Testis (tissue), 2 donors: ENCODE data around the gene HINT1.
"Not testable (repeated sequence)": the region's sequence is repeated elsewhere in the genome, so short reads cannot be mapped to it uniquely, and the experiment has no call there.

Source experiments
- POLR2A ChIP-seq: fragments of 450-650 bp; IDR thresholded peaks from one replicate; pipeline ENCODE4 v1.6.1; 2017; ENCODE audit warnings: antibody characterized with exemption, mild to moderate bottlenecking, moderate library complexity
- TF ChIP-seq, protein P1 (sequence below), 3 experiments: fragments of 450-650 bp in 2 of 3; fragments of 200-600 bp in 1 of 3; sonication (generic) in 1 of 3; IDR thresholded peaks; one replicate each; pipeline ENCODE4 v1.5.1; 2016 to 2019; ENCODE audit warnings: antibody characterized with exemption in 3 of 3, mild to moderate bottlenecking in 2 of 3, moderate library complexity in 1 of 3

DNA sequence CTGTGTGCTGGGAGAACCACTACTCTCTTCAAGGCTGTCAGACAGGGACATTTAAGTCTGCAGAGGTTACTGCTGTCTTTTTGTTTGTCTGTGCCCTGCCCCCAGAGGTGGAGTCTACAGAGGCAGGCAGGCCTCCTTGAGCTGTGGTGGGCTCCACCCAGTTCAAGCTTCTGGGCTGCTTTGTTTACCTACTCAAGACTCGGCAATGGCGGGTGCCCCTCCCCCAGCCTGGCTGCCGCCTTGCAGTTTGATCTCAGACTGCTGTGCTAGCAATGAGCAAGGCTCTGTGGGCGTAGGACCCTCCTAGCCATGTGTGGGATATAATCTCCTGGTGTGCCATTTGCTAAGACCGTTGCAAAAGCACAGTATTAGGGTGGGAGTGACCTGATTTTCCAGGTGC, 26.6 kb downstream of the HINT1 start:
- TF ChIP-seq, protein P1, sequence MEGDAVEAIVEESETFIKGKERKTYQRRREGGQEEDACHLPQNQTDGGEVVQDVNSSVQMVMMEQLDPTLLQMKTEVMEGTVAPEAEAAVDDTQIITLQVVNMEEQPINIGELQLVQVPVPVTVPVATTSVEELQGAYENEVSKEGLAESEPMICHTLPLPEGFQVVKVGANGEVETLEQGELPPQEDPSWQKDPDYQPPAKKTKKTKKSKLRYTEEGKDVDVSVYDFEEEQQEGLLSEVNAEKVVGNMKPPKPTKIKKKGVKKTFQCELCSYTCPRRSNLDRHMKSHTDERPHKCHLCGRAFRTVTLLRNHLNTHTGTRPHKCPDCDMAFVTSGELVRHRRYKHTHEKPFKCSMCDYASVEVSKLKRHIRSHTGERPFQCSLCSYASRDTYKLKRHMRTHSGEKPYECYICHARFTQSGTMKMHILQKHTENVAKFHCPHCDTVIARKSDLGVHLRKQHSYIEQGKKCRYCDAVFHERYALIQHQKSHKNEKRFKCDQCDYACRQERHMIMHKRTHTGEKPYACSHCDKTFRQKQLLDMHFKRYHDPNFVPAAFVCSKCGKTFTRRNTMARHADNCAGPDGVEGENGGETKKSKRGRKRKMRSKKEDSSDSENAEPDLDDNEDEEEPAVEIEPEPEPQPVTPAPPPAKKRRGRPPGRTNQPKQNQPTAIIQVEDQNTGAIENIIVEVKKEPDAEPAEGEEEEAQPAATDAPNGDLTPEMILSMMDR (IDR thresholded peaks at IDR 0.05), result not testable (repeated sequence)
- not testable (repeated sequence) for TF ChIP-seq POLR2A
